B cell (primary cell): ENCODE measurements around the gene MEPCE.

Experiments used
- EZH2 ChIP-seq: IDR thresholded peaks from 2 replicates; pipeline ENCODE4 v1.6.1; 2012; ENCODE audit warnings: borderline replicate concordance, low read depth, mild to moderate bottlenecking, moderate library complexity, low read length; ENCODE audit not compliant: insufficient read depth, poor library complexity, severe bottlenecking
- TF ChIP-seq, protein P1 (sequence below): fragments of 200-600 bp; IDR thresholded peaks from one replicate; pipeline ENCODE4 v1.8.0; 2022; ENCODE audit warnings: antibody characterized with exemption, mild to moderate bottlenecking

DNA sequence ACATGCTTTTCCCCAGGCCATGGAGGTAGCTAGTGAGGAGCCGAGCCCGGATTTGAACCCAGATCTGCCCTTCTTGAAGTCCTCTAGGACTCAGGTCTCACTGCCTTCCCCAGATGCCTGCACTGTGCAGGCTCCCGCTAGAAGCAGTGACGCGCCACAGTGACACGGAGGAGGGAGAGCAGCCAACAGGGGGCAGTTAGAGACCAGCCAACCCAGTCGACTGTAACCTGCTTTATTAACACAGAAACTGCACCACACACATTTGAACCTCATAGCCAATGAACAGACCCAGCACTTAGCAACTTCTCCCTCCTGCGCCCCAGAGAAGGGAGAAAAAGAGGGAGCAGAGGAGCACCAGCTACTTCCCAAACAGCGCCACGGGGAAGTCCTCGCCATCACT is 29.0 kb upstream of the MEPCE start:
- TF ChIP-seq, protein P1, sequence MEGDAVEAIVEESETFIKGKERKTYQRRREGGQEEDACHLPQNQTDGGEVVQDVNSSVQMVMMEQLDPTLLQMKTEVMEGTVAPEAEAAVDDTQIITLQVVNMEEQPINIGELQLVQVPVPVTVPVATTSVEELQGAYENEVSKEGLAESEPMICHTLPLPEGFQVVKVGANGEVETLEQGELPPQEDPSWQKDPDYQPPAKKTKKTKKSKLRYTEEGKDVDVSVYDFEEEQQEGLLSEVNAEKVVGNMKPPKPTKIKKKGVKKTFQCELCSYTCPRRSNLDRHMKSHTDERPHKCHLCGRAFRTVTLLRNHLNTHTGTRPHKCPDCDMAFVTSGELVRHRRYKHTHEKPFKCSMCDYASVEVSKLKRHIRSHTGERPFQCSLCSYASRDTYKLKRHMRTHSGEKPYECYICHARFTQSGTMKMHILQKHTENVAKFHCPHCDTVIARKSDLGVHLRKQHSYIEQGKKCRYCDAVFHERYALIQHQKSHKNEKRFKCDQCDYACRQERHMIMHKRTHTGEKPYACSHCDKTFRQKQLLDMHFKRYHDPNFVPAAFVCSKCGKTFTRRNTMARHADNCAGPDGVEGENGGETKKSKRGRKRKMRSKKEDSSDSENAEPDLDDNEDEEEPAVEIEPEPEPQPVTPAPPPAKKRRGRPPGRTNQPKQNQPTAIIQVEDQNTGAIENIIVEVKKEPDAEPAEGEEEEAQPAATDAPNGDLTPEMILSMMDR, result no peak
- no peak for TF ChIP-seq EZH2
